Esophagus squamous epithelium (tissue), 4 donors: ENCODE results near the gene CEP162.

Experiments used
- POLR2A ChIP-seq, 4 donors: fragments of 450-650 bp; IDR thresholded peaks; one replicate each; pipeline ENCODE4 v1.6.1; 2017; ENCODE audit warnings: antibody characterized with exemption in 4 of 4, mild to moderate bottlenecking in 4 of 4, moderate library complexity in 3 of 4
- TF ChIP-seq, protein P1 (sequence below), 6 experiments: fragments of 450-650 bp in 4 of 6; fragments of 200-600 bp in 2 of 6; sonication (generic) in 2 of 6; IDR thresholded peaks; one replicate each; pipeline ENCODE4 v1.5.1; 2016 to 2019; ENCODE audit warnings: antibody characterized with exemption in 6 of 6, mild to moderate bottlenecking in 4 of 6, moderate library complexity in 4 of 6

DNA sequence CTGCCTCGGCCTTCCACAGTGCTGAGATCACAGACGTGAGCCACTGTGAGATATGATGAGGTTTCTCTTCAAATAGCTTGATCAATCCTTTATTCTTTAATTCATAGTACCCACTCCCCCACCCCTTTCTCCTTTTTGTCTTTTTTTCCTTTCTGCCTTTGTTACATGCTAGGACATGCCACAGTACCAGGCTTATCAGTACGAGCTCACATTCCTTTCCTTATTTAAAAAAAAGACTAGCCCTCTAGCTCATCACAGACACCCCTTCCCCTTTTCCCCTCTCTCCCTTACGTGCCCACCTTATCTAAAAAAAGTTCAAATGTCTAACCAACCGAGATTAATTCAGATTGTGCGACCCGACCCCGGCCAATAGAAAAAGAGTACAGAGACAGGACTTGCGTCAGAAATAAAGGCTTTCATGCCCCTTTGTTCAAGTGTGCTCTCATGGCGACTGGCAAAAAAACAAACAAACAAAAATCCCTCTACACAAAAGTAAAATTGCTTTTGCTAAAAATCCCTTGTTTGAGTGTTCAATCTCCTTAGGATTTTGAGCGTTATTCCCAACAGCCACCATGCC lies 144.7 kb downstream of the CEP162 start:
- TF ChIP-seq, protein P1, sequence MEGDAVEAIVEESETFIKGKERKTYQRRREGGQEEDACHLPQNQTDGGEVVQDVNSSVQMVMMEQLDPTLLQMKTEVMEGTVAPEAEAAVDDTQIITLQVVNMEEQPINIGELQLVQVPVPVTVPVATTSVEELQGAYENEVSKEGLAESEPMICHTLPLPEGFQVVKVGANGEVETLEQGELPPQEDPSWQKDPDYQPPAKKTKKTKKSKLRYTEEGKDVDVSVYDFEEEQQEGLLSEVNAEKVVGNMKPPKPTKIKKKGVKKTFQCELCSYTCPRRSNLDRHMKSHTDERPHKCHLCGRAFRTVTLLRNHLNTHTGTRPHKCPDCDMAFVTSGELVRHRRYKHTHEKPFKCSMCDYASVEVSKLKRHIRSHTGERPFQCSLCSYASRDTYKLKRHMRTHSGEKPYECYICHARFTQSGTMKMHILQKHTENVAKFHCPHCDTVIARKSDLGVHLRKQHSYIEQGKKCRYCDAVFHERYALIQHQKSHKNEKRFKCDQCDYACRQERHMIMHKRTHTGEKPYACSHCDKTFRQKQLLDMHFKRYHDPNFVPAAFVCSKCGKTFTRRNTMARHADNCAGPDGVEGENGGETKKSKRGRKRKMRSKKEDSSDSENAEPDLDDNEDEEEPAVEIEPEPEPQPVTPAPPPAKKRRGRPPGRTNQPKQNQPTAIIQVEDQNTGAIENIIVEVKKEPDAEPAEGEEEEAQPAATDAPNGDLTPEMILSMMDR (IDR thresholded peaks at IDR 0.05): no peak
- TF ChIP-seq POLR2A (IDR thresholded peaks at IDR 0.05): no peak
